ENCODE measurements around the gene FOXC2. TPM values are rescaled to one million over a fixed set of nuclear protein-coding genes. Genes with fewer than 3 reads are reported as not detected.

FOXC2 gene
- polyA plus RNA-seq, 1 of the 3 experiments (the other 2 are of a cell fraction), result 1.3 TPM

- Histone ChIP-seq H3F3A (replicated peaks; ENCODE audit: insufficient read depth) (peaks cover 7% of the 10 kb centered on the region), H3K4me2 (no peak overlapping the region), H3K4me3 (ENCODE audit: low read depth in 2 of 2, low read length in 1 of 2) (no peak overlapping the region), H3K79me2 (ENCODE audit: insufficient read depth) (peaks cover 13% of the 10 kb centered on the region), H3K27ac (ENCODE audit: low read depth in 2 of 2, low read length in 1 of 2) (no peak overlapping the region), H3K27me3 (ENCODE audit: insufficient read depth) (no peaks in the 10 kb centered on the region), H3K9me3 (no peaks in the 10 kb centered on the region), H4K20me1 (ENCODE audit: insufficient read depth) (no peaks in the 10 kb centered on the region), H3K9me2 (no peaks in the 10 kb centered on the region), H3K36me3 (replicated peaks in 1 of 2; ENCODE audit: control insufficient read depth in 1 of 2, insufficient read depth in 2 of 2, low read length in 1 of 2) (peaks cover 16 to 56% of the 10 kb centered on the region in 2 experiments), H2AFZ (ENCODE audit: low read depth) (no peak overlapping the region), H3K4me1 (ENCODE audit: control insufficient read depth in 1 of 2, insufficient read depth in 2 of 2, low read depth in 1 of 2, low read length in 1 of 2) (peaks cover 0 to 5% of the 10 kb centered on the region in 2 experiments; a peak in 1 of 4 replicates), H3K9ac (no peak overlapping the region)
- no CpG with 5 or more reads among the region's 7 CpGs for WGBS (ENCODE audit: low lambda C conversion rate)
- ChIA-PET CTCF (interaction anchor here (0.6 to 1.5 kb wide), 2 partner anchors 15 to 32 kb away, joined by 3 read pairs; no protein-coding TSS in a partner anchor), POLR2A (no interaction called here)
- DNase-seq, result no peak
- TF ChIP-seq IRF3 (IDR thresholded peaks at IDR 0.05; ENCODE audit: low read depth, low read length) (no peak), TCF12 (IDR thresholded peaks at IDR 0.05) (no peak), JUND (IDR thresholded peaks at IDR 0.05) (no peak)
- TF ChIP-seq, protein P1, sequence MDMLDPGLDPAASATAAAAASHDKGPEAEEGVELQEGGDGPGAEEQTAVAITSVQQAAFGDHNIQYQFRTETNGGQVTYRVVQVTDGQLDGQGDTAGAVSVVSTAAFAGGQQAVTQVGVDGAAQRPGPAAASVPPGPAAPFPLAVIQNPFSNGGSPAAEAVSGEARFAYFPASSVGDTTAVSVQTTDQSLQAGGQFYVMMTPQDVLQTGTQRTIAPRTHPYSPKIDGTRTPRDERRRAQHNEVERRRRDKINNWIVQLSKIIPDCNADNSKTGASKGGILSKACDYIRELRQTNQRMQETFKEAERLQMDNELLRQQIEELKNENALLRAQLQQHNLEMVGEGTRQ (IDR thresholded peaks at IDR 0.05; ENCODE audit: borderline replicate concordance, low read depth, low read length), result no peak
These were observed 16.8 kb upstream of the FOXC2 start for GRCh38 chr16:86549893-86550190.

GRCh38 chr16:86550281-86550680, 16.3 kb upstream of the FOXC2 start:
- no peak overlapping the region for H3K4me3 ChIP-seq (ENCODE audit: low read depth in 2 of 2, low read length in 1 of 2)
- H3K27ac ChIP-seq (ENCODE audit: low read depth in 2 of 2, low read length in 1 of 2), result no peak overlapping the region
- peaks cover 16 to 56% of the 10 kb centered on the region in 2 experiments for H3K36me3 ChIP-seq (replicated peaks in 1 of 2; ENCODE audit: control insufficient read depth in 1 of 2, insufficient read depth in 2 of 2, low read length in 1 of 2)
- POLR2A ChIA-PET, result no interaction called here
- WGBS (ENCODE audit: low lambda C conversion rate), result 95% methylated on average over 5 of the region's 5 CpGs
- H3K27me3 ChIP-seq (ENCODE audit: insufficient read depth), result no peaks in the 10 kb centered on the region
- H4K20me1 ChIP-seq (ENCODE audit: insufficient read depth), result no peaks in the 10 kb centered on the region
- DNase-seq, result no peak
- peaks cover 7% of the 10 kb centered on the region for H3F3A ChIP-seq (replicated peaks; ENCODE audit: insufficient read depth)
- H3K9me2 ChIP-seq, result no peaks in the 10 kb centered on the region
- no peak overlapping the region for H3K9ac ChIP-seq
- H3K9me3 ChIP-seq, result no peaks in the 10 kb centered on the region
- H3K4me2 ChIP-seq, result no peak overlapping the region
- CTCF ChIA-PET, result no interaction called here
- H2AFZ ChIP-seq (ENCODE audit: low read depth), result no peak overlapping the region
- peaks cover 13% of the 10 kb centered on the region for H3K79me2 ChIP-seq (ENCODE audit: insufficient read depth)
- peaks cover 0 to 5% of the 10 kb centered on the region in 2 experiments; a peak in 1 of 4 replicates for H3K4me1 ChIP-seq (ENCODE audit: control insufficient read depth in 1 of 2, insufficient read depth in 2 of 2, low read depth in 1 of 2, low read length in 1 of 2)
- no peak for TF ChIP-seq MEF2A (IDR thresholded peaks at IDR 0.05; ENCODE audit: borderline replicate concordance, low read depth)
- no peak for TF ChIP-seq TEAD4 (IDR thresholded peaks at IDR 0.05; ENCODE audit: borderline replicate concordance, insufficient read depth)
- TF ChIP-seq SIN3A (IDR thresholded peaks at IDR 0.05; ENCODE audit: borderline replicate concordance, low read depth, low read length), result no peak
- no peak for TF ChIP-seq JUND (IDR thresholded peaks at IDR 0.05)
- TF ChIP-seq ELF1 (IDR thresholded peaks at IDR 0.05), result no peak
- no peak for TF ChIP-seq SMC3 (IDR thresholded peaks at IDR 0.05; ENCODE audit: low read depth, low read length)
- no peak for TF ChIP-seq GABPA (IDR thresholded peaks at IDR 0.05; ENCODE audit: low read depth)
- no peak for TF ChIP-seq FOXJ3 (CRISPR knock-in tag; IDR thresholded peaks at IDR 0.05)
- no peak for TF ChIP-seq EZH2phosphoT487 (IDR thresholded peaks at IDR 0.05; ENCODE audit: borderline replicate concordance, low read depth)
- TF ChIP-seq YY1 (IDR thresholded peaks at IDR 0.05; ENCODE audit: low read depth), result no peak
- TF ChIP-seq CHD2 (IDR thresholded peaks at IDR 0.05; ENCODE audit: low read length, partially characterized antibody), result no peak
- TF ChIP-seq EP300 (IDR thresholded peaks at IDR 0.05; ENCODE audit: borderline replicate concordance in 1 of 2, low read depth in 1 of 2, low read length in 1 of 2), result no peak

All from SK-N-SH (cell line).